MG63 (cell line): ENCODE data around the gene MAT2A. TPM values are rescaled to one million over a fixed set of nuclear protein-coding genes. Genes with fewer than 3 reads are reported as not detected.

Source experiments
- DNase-seq: peaks from one replicate; pipeline ENCODE4 v3.0.0-alpha.2; 2020
- H3K27me3 ChIP-seq: fragments of 250-450 bp; sonication (Bioruptor Pico); 2 replicates; pipeline ENCODE4 v1.5.1; 2020; ENCODE audit warnings: mild to moderate bottlenecking, moderate library complexity
- H3K36me3 ChIP-seq: fragments of 250-450 bp; sonication (Bioruptor Pico); 2 replicates; pipeline ENCODE4 v1.5.1; 2020; ENCODE audit warnings: mild to moderate bottlenecking, moderate library complexity
- H3K4me3 ChIP-seq: fragments of 250-450 bp; sonication (Bioruptor Pico); 2 replicates; pipeline ENCODE4 v1.5.1; 2020; ENCODE audit warnings: mild to moderate bottlenecking, moderate library complexity
- H3K9me3 ChIP-seq: fragments of 250-450 bp; sonication (Bioruptor Pico); 2 replicates; pipeline ENCODE4 v1.5.1; 2020; ENCODE audit warnings: mild to moderate bottlenecking, moderate library complexity
- total RNA-seq: library from RNA; depleted of rRNA; stranded (reverse); fragments of >200 nt; shearing (Covaris generic); gene quantifications from 2 replicates; pipeline ENCODE4 v1.2.3, GENCODE V29; 2014; ENCODE audit warnings: low replicate concordance; rRNA removed

MAT2A gene
- 116 and 137 TPM in 2 replicates for total RNA-seq

DNA sequence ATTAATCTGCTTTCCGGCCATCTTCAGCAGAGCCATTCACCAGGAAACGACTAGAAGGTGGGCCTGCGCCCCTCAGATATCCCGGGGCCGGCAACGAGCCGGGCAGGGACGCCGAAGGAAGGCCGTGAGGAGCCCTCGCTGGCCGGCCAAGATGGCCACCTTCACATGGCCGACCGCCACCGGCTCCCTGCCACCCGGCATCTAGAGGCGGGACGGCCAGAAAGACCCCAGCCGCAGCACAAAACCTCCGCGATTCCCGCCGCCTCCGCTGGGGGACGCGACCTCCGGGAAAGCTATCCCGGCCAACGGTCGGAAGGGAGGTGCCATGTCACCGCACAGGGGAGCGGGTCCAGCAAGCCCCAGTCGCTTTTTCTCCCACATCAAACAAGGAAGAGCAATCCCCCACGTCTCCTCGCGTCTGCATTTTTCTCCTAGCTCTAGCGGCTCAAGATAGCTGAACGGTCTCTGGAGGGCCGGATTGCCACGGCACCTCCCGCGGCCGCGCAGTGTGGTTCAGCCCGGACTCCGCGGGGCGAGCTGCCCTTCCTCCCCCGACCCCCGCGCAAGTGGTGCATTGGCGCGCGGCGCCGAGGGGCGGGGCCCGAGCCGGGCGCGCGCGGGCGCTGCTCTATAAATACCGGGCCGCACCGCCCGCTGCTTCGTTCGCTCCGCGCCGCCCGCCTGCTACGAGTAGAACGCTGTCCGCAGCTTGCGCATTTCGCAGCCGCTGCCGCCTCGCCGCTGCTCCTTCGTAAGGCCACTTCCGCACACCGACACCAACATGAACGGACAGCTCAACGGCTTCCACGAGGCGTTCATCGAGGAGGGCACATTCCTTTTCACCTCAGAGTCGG is at the start of gene MAT2A:
MAT2A (plus strand) TSS at position 662 of the 854 bp plus-strand sequence; CDS start at position 782, 120 bp downstream.
- Histone ChIP-seq H3K27me3 (no peaks in the 10 kb centered on the region), H3K9me3 (no peaks in the 10 kb centered on the region), H3K36me3 (peaks cover 46% of the 10 kb centered on the region), H3K4me3 (peak within 1 kb of the TSS; percentile 95)
- DNase-seq, result peak; percentile 95

DNA sequence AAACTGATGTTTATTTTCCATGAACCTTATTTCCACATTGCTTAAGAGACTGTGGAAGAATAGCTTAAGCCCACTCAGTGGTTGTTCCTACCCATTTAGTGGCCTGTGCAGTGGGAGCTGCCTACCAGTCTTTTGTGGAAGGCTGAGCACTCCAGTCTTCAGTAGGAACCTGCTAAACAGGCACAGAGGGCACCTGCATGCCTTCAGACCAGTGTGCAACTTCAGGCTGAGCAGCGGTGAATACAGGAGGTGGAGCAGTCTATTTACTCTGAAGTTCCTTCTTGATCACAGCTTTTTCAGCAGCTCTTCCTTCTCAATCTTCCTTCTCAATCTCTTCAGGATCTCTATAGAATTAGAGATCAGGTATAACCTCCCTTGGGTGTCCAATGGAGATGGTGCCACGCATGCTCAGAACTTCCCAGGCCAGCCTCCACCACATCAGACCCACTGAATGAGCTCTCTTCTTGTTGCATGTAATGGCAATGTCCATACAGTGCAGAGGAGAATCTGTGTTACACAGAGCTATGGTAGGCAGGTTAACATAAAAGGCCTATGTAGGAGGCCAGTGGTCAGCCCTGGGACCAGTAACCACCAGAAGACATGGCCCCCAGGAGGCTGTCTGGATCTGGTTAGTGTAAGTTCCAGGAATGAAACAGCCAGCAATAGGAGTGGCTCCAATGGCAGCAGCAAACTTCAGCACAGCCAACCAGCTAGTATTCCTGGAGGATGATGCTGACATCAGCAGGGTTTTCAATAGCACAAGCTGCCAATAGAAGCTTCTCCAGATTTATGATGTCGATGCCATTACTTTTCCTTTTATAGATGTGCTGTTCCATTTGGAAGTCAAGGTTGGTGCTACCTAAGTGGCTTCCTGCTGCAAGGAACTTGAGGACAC is 47.9 kb upstream of the MAT2A start:
- no peak for DNase-seq
- Histone ChIP-seq H3K27me3 (no peaks in the 10 kb centered on the region), H3K9me3 (peaks cover 5% of the 10 kb centered on the region; the same call in 1 of the 2 replicates), H3K4me3 (no peak overlapping the region), H3K36me3 (no peaks in the 10 kb centered on the region)

DNA sequence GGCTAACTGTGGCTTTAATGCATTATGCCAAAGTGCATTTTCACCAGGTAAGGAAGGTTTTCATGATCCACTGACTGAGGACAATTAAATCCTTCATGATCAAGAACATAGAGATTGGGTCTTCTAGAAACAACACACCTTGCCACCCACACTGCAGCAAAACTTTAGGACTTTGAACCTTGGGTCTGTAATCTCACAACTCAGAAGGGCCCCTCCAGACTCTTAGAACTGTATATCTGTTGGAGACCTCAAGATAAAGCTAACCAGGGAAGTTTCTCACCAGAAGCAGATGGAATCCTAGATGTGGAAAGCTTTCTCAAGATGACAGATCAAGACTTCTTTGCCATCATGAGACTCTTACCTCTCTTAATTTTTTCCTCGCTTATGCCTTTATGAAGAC is 42.5 kb upstream of the MAT2A start:
- DNase-seq, result no peak
- Histone ChIP-seq H3K27me3 (no peaks in the 10 kb centered on the region), H3K36me3 (peaks cover 2% of the 10 kb centered on the region; the same call in 1 of the 2 replicates), H3K4me3 (no peak overlapping the region), H3K9me3 (peaks cover 4% of the 10 kb centered on the region; the same call in 1 of the 2 replicates)

DNA sequence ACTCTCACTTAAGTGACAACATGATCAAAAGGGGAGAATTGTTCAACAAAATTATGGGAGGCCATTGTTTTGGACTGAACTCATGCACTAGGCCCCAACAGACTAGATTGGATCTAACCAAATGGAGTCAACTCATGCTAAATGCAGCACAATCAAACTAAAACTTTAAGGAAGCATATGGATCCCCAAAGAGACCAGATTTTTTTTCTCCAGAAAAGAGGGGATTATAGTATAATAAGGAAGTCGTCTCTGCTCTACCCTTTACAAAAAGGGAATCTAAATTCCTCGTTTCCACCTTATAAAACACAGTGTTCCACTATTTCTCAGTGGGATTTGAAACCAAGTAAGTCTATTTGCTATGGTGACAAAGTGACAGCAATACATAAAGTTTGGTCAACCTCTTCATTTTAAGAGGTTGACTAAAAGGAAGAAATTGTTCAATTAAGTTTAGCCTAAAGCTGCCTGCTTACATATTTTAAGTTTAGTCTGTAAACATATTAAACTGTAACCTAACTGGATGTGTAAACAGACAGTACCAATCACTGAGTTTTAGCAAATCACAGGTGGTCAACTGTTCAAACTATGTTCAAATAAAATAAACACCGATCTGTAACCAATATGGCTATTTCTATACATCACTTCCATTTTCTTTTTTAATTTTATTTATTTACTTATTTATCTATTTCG is 40.9 kb upstream of the MAT2A start:
- peaks cover 2% of the 10 kb centered on the region; the same call in 1 of the 2 replicates for H3K36me3 ChIP-seq
- H3K9me3 ChIP-seq, result peaks cover 4% of the 10 kb centered on the region; the same call in 1 of the 2 replicates
- no peak for DNase-seq
- no peaks in the 10 kb centered on the region for H3K27me3 ChIP-seq
- no peak overlapping the region for H3K4me3 ChIP-seq

DNA sequence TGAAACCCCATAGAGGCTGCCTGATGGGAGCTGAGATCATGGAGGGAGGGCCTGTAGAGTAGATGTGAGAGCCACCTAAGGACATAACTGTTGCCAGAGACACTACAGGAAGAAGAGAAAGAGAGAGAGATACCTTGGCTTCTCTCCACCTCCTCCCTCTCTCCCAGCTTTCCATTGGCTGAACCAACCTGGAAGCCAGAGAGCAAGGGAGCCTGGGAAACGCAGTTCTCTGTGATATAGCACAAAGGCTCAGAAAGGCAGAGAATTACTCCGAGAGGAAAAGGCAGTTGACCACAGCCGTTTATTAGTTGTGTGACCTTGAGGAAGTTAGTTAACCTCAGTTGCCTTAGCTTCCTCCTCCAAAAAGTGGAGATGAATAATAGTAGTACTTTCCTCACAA is 37.7 kb upstream of the MAT2A start:
- Histone ChIP-seq H3K36me3 (peaks cover 2% of the 10 kb centered on the region; the same call in 1 of the 2 replicates), H3K27me3 (no peaks in the 10 kb centered on the region), H3K9me3 (peaks cover 4% of the 10 kb centered on the region; the same call in 1 of the 2 replicates), H3K4me3 (no peak overlapping the region)
- DNase-seq, result no peak

DNA sequence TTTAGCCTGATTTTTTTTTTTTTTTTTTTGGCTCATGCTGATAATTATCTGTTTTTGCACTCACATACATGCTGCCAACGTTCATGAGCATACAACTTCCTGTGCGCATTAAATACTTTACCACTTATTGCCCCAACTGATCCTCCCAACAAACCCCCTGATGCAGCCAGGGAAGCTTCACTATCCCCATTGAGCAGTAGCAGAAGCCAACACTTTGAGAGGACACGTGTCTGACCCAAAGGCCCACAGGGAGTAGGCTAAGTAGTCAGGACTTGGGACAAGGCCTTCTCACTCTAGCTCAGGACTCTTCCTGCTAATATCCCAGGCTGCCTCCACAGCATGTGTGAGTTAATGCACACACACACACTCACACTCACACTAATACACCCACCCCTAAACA is 36.2 kb upstream of the MAT2A start:
- peaks cover under 1% of the 10 kb centered on the region; the same call in 1 of the 2 replicates for H3K36me3 ChIP-seq
- H3K9me3 ChIP-seq, result peaks cover 2% of the 10 kb centered on the region; the same call in 1 of the 2 replicates
- no peaks in the 10 kb centered on the region for H3K27me3 ChIP-seq
- no peak for DNase-seq
- H3K4me3 ChIP-seq, result no peak overlapping the region

DNA sequence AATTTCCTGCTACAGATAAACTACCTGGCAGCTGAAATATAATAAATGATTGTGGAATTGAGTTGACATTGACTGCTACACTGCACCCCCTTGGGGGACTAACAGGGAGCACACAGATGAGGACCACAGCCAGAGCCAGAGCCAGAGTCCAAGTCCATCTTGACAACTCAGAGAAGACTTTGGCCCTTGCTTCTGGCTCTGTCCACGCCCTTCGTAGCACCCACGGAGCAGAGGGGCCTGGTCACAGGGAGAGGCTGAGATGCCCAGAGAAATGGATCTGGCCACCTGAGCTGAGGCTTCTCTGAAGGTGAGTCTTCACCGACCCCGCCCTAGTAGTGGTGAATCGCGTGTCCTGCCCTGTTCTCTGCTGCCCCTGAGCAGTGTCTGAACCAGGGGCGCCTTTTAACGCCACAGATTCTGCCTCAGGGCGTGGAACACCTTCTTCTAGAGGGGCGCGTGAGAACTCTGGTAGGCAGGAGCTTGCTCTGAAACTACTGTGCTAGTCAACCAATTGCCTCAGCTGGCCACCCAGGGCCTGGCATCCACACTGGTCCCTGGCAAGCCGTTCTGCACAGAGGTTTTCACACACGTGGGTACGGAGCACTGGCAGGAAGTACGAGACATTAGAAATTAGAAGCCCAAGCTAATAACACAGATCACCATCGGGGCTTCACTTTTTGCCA is 35.7 kb upstream of the MAT2A start:
- H3K36me3 ChIP-seq, result no peaks in the 10 kb centered on the region
- DNase-seq, result peak; percentile 97
- H3K9me3 ChIP-seq, result no peaks in the 10 kb centered on the region
- no peak overlapping the region for H3K4me3 ChIP-seq
- no peaks in the 10 kb centered on the region for H3K27me3 ChIP-seq

DNA sequence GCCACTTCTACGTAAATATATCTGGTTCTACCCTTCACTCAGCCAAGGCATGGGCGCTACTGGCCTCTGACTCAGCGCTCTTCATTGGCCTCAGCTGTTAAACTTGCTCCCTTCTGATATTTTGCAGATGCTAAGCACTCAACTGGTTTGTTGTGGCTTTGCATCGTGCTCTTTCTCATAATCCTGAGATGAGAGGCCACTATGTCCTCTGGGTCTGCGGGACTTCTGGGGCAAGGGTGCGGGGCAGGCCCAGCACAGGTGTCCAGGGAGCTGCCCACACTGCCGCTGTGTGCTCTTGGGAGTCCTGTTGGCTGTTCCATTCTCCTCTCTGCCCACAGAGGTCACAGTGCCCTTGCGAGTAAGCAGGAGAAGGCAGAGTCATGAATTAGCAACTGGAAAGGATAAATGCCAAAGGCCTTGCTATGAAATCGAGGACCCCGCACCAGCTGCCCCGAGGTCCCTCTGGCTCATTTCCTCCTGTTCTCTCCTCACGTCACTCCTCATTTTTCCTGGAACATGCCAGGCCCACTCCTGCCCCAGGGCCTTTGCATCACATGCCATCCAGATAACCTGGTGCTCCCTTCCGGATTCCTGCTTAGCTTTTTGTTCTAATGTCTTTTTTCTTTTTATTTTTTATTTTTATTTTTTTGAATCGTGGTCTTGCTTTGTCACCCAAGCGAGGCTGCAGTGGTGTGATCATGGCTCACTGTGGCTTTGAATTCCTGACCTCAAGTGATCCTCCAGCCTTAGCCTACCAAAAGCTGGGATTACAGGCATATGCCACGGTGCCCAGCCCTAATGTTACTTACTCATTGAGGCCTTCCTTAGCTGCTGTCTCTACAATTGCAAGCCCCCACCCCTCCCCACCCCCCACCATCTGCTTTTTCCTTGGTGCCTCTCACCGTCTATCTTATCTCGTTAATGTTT is 34.9 kb upstream of the MAT2A start:
- H3K9me3 ChIP-seq, result no peaks in the 10 kb centered on the region
- peak; percentile 63 for DNase-seq

DNA sequence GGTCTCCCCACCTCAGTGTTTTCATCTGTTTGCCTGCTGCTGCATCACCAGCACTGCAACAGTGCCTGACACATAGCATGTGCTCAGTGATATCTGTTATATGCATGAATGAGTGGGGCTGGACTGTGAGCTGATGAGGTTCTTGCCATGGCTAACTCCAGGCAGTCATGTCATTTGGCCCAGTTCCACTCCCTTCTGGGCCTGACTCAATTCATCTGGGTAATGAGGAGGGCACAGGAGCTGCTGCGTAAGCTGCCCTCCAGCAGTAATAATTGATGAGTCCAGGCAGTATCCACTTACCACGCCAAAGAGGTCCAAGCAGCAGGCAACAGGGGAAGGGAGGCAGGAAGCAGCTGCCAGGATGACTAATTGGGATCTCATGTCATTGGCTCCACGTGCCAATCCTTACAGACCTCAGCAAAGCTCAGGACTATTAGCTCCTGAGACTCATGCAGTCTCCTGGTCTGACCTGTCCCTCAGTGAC is 34.1 kb upstream of the MAT2A start:
- no peaks in the 10 kb centered on the region for H3K36me3 ChIP-seq
- peak; percentile 99 for DNase-seq
- no peaks in the 10 kb centered on the region for H3K27me3 ChIP-seq
- no peak overlapping the region for H3K4me3 ChIP-seq
- no peaks in the 10 kb centered on the region for H3K9me3 ChIP-seq

More for the DNA sequence above, 34.9 kb upstream of the MAT2A start:
- Histone ChIP-seq H3K36me3 (no peaks in the 10 kb centered on the region), H3K27me3 (no peaks in the 10 kb centered on the region), H3K4me3 (no peak overlapping the region)

DNA sequence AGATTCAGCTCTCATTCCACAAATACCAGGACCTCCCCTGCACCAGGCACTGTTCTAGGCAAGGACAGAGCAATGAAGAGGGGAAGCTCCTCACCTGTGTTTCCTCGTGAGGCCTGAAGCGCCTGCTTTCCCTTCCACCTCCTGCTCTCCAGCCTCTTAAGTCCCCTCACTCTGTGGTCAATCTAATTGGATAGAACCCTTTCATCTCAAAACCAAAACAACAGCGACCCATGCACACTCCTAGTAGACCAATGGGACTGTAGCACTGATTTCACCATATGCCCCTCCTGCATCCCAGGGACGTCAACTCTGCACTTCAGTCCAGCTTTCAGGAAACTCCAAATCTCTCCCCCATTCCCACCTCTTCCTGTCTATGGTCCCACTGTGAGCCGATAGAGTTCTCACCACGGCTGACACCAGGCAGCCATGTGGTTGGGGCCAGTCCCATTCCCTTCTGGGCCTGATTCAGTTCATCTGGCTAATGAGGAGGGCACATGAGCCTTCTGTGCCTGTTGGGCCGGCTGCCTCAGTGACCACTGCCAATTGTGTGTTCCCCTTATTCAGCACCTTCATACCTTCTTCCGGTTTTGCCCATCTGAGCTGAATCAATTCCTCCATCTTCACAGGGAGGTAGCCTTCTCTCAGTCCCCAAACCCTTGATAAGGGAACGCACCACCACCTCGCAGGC is 33.3 kb upstream of the MAT2A start:
- H3K4me3 ChIP-seq, result no peak overlapping the region
- H3K36me3 ChIP-seq, result no peaks in the 10 kb centered on the region
- no peaks in the 10 kb centered on the region for H3K27me3 ChIP-seq
- DNase-seq, result no peak
- H3K9me3 ChIP-seq, result no peaks in the 10 kb centered on the region

DNA sequence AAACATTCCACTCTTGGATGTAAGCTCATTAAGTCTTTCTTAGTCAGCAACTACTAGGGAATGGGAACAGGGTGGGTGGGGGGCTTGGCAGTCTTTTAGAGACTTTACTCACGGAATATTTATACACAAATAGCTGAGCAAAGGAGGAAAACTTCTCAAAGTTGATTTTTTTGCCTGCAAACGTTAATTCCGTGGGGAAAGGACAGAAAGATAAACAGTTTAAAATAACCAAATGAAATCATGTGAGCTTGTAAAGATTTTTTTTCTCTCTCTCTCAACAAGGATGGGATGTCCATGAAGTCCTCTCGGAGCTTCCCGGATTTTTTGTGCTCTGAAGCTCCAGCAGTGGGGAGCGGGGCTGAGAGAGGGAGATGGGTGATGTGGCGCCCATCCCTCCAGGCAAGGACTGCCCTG is 32.2 kb upstream of the MAT2A start:
- Histone ChIP-seq H3K9me3 (no peaks in the 10 kb centered on the region), H3K4me3 (no peak overlapping the region)
- DNase-seq, result peak; percentile 77

DNA sequence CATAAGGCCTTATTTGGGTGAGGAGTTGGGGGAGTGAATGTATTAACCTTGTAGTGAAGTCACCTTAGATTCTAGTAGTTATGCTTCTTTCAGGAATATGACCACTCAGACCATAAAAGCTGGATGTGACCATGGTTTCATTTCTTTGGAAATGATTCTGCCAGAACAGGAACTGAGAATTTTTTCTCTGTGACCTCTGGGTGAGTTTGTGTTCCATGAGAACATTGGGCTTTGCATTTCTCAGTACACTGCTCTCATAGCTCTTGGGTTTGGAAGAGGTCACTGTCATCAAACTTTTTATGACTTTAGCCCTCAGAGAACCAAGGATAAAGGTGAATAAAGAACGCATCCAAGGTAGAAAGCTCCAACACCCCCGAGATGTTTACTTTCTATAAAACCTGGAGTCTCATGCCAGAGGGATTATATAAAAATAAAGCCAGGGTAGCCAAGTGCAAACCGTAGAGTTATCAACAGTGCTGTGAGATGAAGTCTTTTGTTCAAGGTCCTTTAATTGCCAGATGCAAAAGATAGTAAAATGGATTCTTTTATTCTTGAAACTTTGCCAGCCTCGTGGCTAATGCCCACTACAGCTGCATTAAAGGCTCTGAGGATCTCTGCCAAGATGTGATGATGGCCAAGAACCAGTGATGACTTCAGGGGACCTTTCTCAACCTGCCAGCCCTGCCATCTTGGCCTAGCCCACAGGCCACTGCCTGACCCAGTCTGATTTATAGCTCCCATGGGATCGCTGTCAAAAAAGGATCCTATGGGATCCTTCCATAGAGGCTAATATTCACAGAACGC is 27.8 kb upstream of the MAT2A start:
- Histone ChIP-seq H3K36me3 (no peaks in the 10 kb centered on the region), H3K9me3 (no peaks in the 10 kb centered on the region), H3K27me3 (no peaks in the 10 kb centered on the region), H3K4me3 (no peak overlapping the region)
- DNase-seq, result peak; percentile 48

More for the DNA sequence above, 32.2 kb upstream of the MAT2A start:
- H3K36me3 ChIP-seq, result no peaks in the 10 kb centered on the region
- no peaks in the 10 kb centered on the region for H3K27me3 ChIP-seq

DNA sequence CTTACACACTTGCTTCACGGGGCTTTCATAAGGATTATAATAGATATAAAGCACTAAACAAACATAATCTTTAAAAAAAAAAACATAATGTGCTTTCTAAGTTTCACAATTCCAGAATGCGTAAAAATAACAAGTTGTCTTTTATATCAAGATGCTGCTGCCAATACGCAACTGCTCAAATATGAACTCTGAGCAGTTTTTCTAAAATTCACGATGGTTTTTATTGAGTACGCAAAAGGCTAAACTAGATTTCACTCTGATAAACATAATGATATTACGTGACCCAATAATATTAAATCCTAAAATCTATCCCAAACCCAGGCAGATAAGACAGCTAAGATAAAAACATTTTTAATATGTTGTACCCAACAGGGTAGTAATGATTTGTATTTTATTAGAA is 24.6 kb upstream of the MAT2A start:
- Histone ChIP-seq H3K9me3 (no peaks in the 10 kb centered on the region), H3K4me3 (no peak overlapping the region), H3K27me3 (no peaks in the 10 kb centered on the region), H3K36me3 (no peaks in the 10 kb centered on the region)
- DNase-seq, result no peak
